Caco-2 (cell line): ENCODE results near the gene MAGEA11. TPM values are rescaled to one million over a fixed set of nuclear protein-coding genes. Genes with fewer than 3 reads are reported as not detected.

Experiments
- BruUV-seq: library from RNA; stranded (reverse); fragments of 400-500 nt; replicated peaks from 2 replicates; lab custom pipeline; 2021; lab: Mats Ljungman, UMichigan
- CTCF ChIA-PET: fragments of 300-600 bp; sonication (Branson Sonifier 250); formaldehyde crosslinking; loops from one replicate; lab custom pipeline; 2022; ENCODE audit warnings: antibody characterized with exemption; lab: Charles Lee
- POLR2A ChIA-PET: fragments of 300-600 bp; sonication (Branson Sonifier 250); formaldehyde crosslinking; loops from one replicate; lab custom pipeline; 2022; ENCODE audit warnings: antibody characterized with exemption; lab: Charles Lee
- DNase-seq, 2 experiments: peaks; one replicate each; pipeline versions ENCODE4 v3.0.0 to v3.0.0-alpha.2; 2020 to 2022
- H3K27me3 ChIP-seq: replicated peaks from 2 replicates; pipeline ENCODE4 v1.6.0; 2011; ENCODE audit warnings: low read length; ENCODE audit not compliant: control insufficient read depth, insufficient read depth
- H3K36me3 ChIP-seq: 2 replicates; pipeline ENCODE4 v1.5.1; 2011; ENCODE audit warnings: low read length; ENCODE audit not compliant: control insufficient read depth, insufficient read depth
- H3K4me1 ChIP-seq: fragments of 250-450 bp; sonication (Bioruptor Pico); 2 replicates; pipeline ENCODE4 v1.5.1; 2020; ENCODE audit warnings: mild to moderate bottlenecking
- H3K4me3 ChIP-seq: 2 replicates; pipeline ENCODE4 v1.5.1; 2011; ENCODE audit warnings: low read depth, mild to moderate bottlenecking, control low read depth, low read length
- H3K9me3 ChIP-seq: fragments of 250-450 bp; sonication (Bioruptor Pico); 2 replicates; pipeline ENCODE4 v1.5.1; 2020; ENCODE audit warnings: mild to moderate bottlenecking, moderate library complexity
- H3K27ac Mint-ChIP-seq: one replicate; pipeline ENCODE4 v1.8.0; 2022; ENCODE audit warnings: mixed read lengths; ENCODE audit not compliant: unreplicated experiment
- H3K27me3 Mint-ChIP-seq: one replicate; pipeline ENCODE4 v1.8.0; 2022; ENCODE audit warnings: mixed read lengths; ENCODE audit not compliant: insufficient read depth, unreplicated experiment
- H3K36me3 Mint-ChIP-seq: one replicate; pipeline ENCODE4 v1.8.0; 2022; ENCODE audit warnings: mild to moderate bottlenecking, mixed read lengths; ENCODE audit not compliant: insufficient read depth, unreplicated experiment
- H3K4me1 Mint-ChIP-seq: one replicate; pipeline ENCODE4 v1.8.0; 2022; ENCODE audit warnings: low read depth, mixed read lengths; ENCODE audit not compliant: unreplicated experiment
- H3K4me3 Mint-ChIP-seq: one replicate; pipeline ENCODE4 v1.8.0; 2022; ENCODE audit warnings: mild to moderate bottlenecking, moderate library complexity, mixed read lengths; ENCODE audit not compliant: unreplicated experiment
- H3K9me3 Mint-ChIP-seq: one replicate; pipeline ENCODE4 v1.8.0; 2022; ENCODE audit warnings: mixed read lengths; ENCODE audit not compliant: unreplicated experiment
- intact Hi-C: fragments of 100-400 bp; cut with micrococcal nuclease; formaldehyde crosslinking; loops from one replicate; pipeline ENCODE4 v1.10.0; 2022; ENCODE audit not compliant: unreplicated experiment
- total RNA-seq: library from RNA; stranded (reverse); gene quantifications from 2 replicates; pipeline ENCODE4 v1.2.3, GENCODE V29; 2022
- TF ChIP-seq, protein P1 (sequence below), 2 experiments: fragments of 200-600 bp in 1 of 2; IDR thresholded peaks; 1 replicate in 1 of 2; 2 replicates in 1 of 2; pipeline versions ENCODE4 v1.5.1 to v1.8.0; 2011 to 2022; ENCODE audit warnings: antibody characterized with exemption in 1 of 2, control low read depth in 1 of 2, inconsistent platforms in 1 of 2, low read depth in 1 of 2, low read length in 1 of 2, mild to moderate bottlenecking in 1 of 2, moderate library complexity in 1 of 2; ENCODE audit not compliant: insufficient read depth in 1 of 2, severe bottlenecking in 1 of 2, unreplicated experiment in 1 of 2

Gene MAGEA11
- total RNA-seq, 1 experiment from 2014 or later: 0.14 TPM

DNA sequence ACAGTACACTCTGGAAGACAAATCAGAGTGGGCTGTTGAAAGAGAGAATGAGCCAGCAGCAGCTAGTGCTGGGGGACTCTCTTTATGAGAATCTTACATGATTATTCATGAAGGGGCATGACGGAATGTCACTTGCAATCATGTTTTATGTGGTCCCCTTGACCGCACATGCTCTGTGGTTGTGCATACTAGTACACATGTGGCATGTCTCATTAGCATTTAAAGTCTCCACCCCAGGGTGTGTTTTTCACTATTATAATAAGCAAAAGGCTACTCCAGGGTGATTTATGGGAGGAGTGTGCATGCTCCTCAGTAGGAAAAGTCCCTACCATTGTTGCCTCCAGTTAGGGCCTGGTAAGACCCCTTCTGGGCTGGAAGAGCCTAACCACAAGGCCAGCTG is 30.7 kb upstream of the MAGEA11 start:
- TF ChIP-seq, protein P1, sequence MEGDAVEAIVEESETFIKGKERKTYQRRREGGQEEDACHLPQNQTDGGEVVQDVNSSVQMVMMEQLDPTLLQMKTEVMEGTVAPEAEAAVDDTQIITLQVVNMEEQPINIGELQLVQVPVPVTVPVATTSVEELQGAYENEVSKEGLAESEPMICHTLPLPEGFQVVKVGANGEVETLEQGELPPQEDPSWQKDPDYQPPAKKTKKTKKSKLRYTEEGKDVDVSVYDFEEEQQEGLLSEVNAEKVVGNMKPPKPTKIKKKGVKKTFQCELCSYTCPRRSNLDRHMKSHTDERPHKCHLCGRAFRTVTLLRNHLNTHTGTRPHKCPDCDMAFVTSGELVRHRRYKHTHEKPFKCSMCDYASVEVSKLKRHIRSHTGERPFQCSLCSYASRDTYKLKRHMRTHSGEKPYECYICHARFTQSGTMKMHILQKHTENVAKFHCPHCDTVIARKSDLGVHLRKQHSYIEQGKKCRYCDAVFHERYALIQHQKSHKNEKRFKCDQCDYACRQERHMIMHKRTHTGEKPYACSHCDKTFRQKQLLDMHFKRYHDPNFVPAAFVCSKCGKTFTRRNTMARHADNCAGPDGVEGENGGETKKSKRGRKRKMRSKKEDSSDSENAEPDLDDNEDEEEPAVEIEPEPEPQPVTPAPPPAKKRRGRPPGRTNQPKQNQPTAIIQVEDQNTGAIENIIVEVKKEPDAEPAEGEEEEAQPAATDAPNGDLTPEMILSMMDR (IDR thresholded peaks at IDR 0.05; ENCODE audit: insufficient read depth in 1 of 2, low read depth in 1 of 2, low read length in 1 of 2, severe bottlenecking in 1 of 2, unreplicated experiment in 1 of 2): no peak
- H3K9me3 ChIP-seq: no peaks in the 10 kb centered on the region
- Mint-ChIP-seq H3K27me3 (no peaks in the 10 kb centered on the region), H3K36me3 (no peaks in the 10 kb centered on the region), H3K4me3 (no peak overlapping the region), H3K9me3 (no peaks in the 10 kb centered on the region), H3K27ac (no peak overlapping the region), H3K4me1 (no peaks in the 10 kb centered on the region)
- no TSS peak for BruUV-seq
- no peaks in the 10 kb centered on the region for H3K27me3 ChIP-seq
- POLR2A ChIA-PET: no interaction called here
- DNase-seq: no peak
- no peak overlapping the region for H3K4me3 ChIP-seq
- no peaks in the 10 kb centered on the region for H3K4me1 ChIP-seq
- intact Hi-C loops: no loop called here
- no peaks in the 10 kb centered on the region for H3K36me3 ChIP-seq
- CTCF ChIA-PET: no interaction called here

DNA sequence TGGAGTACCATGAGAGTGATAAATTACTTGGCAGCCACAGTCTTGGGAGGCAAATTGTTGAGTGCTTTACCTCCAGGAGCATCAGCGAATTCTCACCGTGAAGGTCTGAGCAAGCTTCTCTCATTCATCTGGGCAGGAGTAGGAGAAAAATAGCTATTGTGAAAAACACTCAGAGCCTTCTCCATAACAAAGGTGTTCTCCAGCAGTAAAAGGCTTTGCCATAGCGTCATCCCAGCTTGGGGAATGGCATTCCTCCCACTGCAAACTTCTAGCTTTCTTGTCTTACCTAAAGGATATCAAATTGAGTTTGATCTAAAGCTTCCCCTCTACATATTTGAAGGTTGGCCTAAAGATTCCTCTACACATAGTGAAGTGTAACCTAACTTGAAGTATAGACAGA is 29.8 kb upstream of the MAGEA11 start:
- intact Hi-C loops: no loop called here
- Histone ChIP-seq H3K4me3 (no peak overlapping the region), H3K27me3 (no peaks in the 10 kb centered on the region), H3K9me3 (no peaks in the 10 kb centered on the region), H3K36me3 (no peaks in the 10 kb centered on the region), H3K4me1 (no peaks in the 10 kb centered on the region)
- H3K27ac Mint-ChIP-seq: no peak overlapping the region
- ChIA-PET POLR2A (no interaction called here), CTCF (no interaction called here)
- no peaks in the 10 kb centered on the region for H3K36me3 Mint-ChIP-seq
- no peaks in the 10 kb centered on the region for H3K27me3 Mint-ChIP-seq
- H3K4me3 Mint-ChIP-seq: no peak overlapping the region
- BruUV-seq: no TSS peak
- TF ChIP-seq, protein P1 (IDR thresholded peaks at IDR 0.05; ENCODE audit: insufficient read depth in 1 of 2, low read depth in 1 of 2, low read length in 1 of 2, severe bottlenecking in 1 of 2, unreplicated experiment in 1 of 2): no peak
- no peak for DNase-seq
- H3K9me3 Mint-ChIP-seq: no peaks in the 10 kb centered on the region
- no peaks in the 10 kb centered on the region for H3K4me1 Mint-ChIP-seq

DNA sequence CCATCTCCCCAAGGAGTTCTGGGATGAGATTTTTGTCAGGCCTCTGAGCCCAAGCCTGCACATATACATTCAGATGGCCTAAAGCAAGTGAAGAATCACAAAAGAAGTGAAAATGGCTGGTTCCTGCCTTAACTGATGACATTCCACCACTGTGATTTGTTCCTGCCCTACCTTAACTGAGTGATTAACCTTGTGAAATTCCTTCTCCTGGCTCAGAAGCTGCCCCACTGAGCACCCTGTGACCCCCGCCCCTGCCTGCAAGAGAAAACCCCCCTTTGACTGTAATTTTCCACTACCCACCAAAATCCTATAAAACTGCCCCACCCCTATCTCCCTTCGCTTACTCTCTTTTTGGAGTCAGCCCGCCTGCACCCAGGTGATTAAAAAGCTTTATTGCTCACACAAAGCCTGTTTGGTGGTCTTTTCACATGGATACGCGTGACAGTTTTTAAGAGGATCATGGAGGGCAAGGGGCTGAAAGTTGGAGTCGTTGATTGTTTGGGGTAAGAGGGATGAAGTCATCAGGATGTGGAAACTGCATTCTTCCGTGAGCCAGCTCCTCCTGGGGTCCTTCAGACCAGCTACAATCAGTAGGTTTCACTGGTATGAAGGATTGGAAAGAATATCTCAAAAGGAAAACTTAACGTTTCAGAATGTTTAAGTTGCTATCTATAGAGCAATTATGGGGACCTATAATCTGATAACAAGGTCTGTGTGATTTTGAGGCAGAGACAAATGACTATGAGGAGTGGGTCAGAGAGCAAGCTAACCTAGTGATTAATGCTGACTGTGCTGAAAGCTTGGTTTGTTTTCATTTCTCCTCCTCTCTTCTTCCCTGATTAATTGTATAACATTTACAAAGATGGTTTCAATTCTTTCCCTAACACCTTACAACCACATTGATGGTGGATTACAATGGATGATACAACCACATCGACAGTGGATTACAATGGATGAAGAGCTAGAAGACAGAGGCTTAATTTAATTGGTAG is 28.6 kb upstream of the MAGEA11 start:
- no peaks in the 10 kb centered on the region for H3K36me3 Mint-ChIP-seq
- no peaks in the 10 kb centered on the region for H3K4me1 ChIP-seq
- BruUV-seq: no TSS peak
- no peak overlapping the region for H3K4me3 Mint-ChIP-seq
- no peaks in the 10 kb centered on the region for H3K9me3 Mint-ChIP-seq
- no peak overlapping the region for H3K4me3 ChIP-seq
- no peaks in the 10 kb centered on the region for H3K27me3 Mint-ChIP-seq
- TF ChIP-seq, protein P1 (IDR thresholded peaks at IDR 0.05; ENCODE audit: insufficient read depth in 1 of 2, low read depth in 1 of 2, low read length in 1 of 2, severe bottlenecking in 1 of 2, unreplicated experiment in 1 of 2): no peak
- no peaks in the 10 kb centered on the region for H3K27me3 ChIP-seq
- intact Hi-C loops: no loop called here
- H3K36me3 ChIP-seq: no peaks in the 10 kb centered on the region
- no peaks in the 10 kb centered on the region for H3K9me3 ChIP-seq
- H3K27ac Mint-ChIP-seq: no peak overlapping the region
- CTCF ChIA-PET: no interaction called here
- POLR2A ChIA-PET: no interaction called here
- no peaks in the 10 kb centered on the region for H3K4me1 Mint-ChIP-seq
- no peak for DNase-seq
